HCT116 (cell line): ENCODE results near the gene JCAD. TPM values are rescaled to one million over a fixed set of nuclear protein-coding genes. Genes with fewer than 3 reads are reported as not detected.

Experiments
- ATAC-seq: fragments of 200-7000 bp; cut with Tn5 transposase; 2 replicates; pipeline ENCODE4 v1.9.1; 2020; ENCODE audit warnings: mild to moderate bottlenecking, moderate library complexity
- BruUV-seq: library from RNA; stranded (reverse); fragments of 400-500 nt; replicated peaks from 2 replicates; lab custom pipeline; 2021; lab: Mats Ljungman, UMichigan
- CTCF ChIA-PET: fragments of 300-600 bp; sonication (Branson Sonifier 250); formaldehyde crosslinking; loops from one replicate; lab custom pipeline; 2021; ENCODE audit warnings: antibody characterized with exemption; lab: Charles Lee
- POLR2A ChIA-PET: fragments of 300-600, 350-600 bp; sonication (Branson Sonifier 250); formaldehyde crosslinking; loops from one replicate; lab custom pipeline; 2021; ENCODE audit warnings: antibody characterized with exemption; lab: Charles Lee
- RAD21 ChIA-PET, 2 experiments: fragments of 300-600 bp; sonication (Branson Sonifier 250); formaldehyde crosslinking; loops; one replicate each; lab custom pipeline; 2023; ENCODE audit warnings: low total read pairs in 2 of 2; ENCODE audit not compliant: uncharacterized antibody in 2 of 2, unreplicated experiment in 2 of 2, low non-redundant PET in 1 of 2; lab: Charles Lee
- DNase-seq: peaks from one replicate; pipeline ENCODE4 v3.0.0-alpha.2; 2010; ENCODE audit warnings: low read depth, low spot score
- H2AFZ ChIP-seq: fragments of 200-600 bp; shearing (Covaris generic), sonication (generic); 2 replicates; pipeline ENCODE4 v1.6.1; 2017; ENCODE audit warnings: low read depth, mixed run types, mixed read lengths, antibody characterized with exemption, low read length; ENCODE audit not compliant: poor library complexity, severe bottlenecking
- H3K27ac ChIP-seq: 2 replicates; pipeline ENCODE4 v1.5.1; 2012; ENCODE audit warnings: low read depth, low read length
- H3K27me3 ChIP-seq: fragments of 200-600 bp; sonication (generic); 2 replicates; pipeline ENCODE4 v1.6.1; 2016; ENCODE audit warnings: mixed run types, low read length, mixed read lengths; ENCODE audit not compliant: insufficient read depth
- H3K36me3 ChIP-seq, 2 experiments: fragments of 200-500 bp in 1 of 2; fragments of 200-600 bp in 1 of 2; sonication (Bioruptor generic) in 1 of 2; sonication (generic) in 1 of 2; 2 replicates each; pipeline versions ENCODE4 v1.5.1 to v1.6.1; 2014 to 2016; ENCODE audit warnings: low read length in 2 of 2, inconsistent platforms in 1 of 2, mixed read lengths in 1 of 2, mixed run types in 1 of 2; ENCODE audit not compliant: insufficient read depth in 2 of 2, control insufficient read depth in 1 of 2
- H3K4me1 ChIP-seq, 2 experiments: fragments of 200-600 bp in 1 of 2; sonication (generic) in 1 of 2; 2 replicates each; pipeline versions ENCODE4 v1.5.1 to v1.6.1; 2012 to 2017; ENCODE audit warnings: low read length in 2 of 2, inconsistent platforms in 1 of 2, mild to moderate bottlenecking in 1 of 2, mixed read lengths in 1 of 2, mixed run types in 1 of 2, moderate library complexity in 1 of 2; ENCODE audit not compliant: insufficient read depth in 2 of 2, control insufficient read depth in 1 of 2
- H3K4me2 ChIP-seq: fragments of 200-600 bp; sonication (generic); 2 replicates; pipeline ENCODE4 v1.6.1; 2017; ENCODE audit warnings: mixed run types, low read length, mixed read lengths
- H3K4me3 ChIP-seq, 2 experiments: fragments of 200-600 bp in 1 of 2; sonication (generic) in 1 of 2; replicated peaks in 1 of 2; 2 replicates each; pipeline ENCODE4 v1.5.1; 2011 to 2016; ENCODE audit warnings: low read length in 2 of 2, control low read depth in 1 of 2, low read depth in 1 of 2, mild to moderate bottlenecking in 1 of 2, mixed read lengths in 1 of 2, mixed run types in 1 of 2
- H3K79me2 ChIP-seq: fragments of 200-600 bp; sonication (generic); 2 replicates; pipeline ENCODE4 v1.6.1; 2017; ENCODE audit warnings: mild to moderate bottlenecking, mixed run types, low read length, moderate library complexity, mixed read lengths; ENCODE audit not compliant: insufficient read depth
- H3K9ac ChIP-seq: fragments of 200-600 bp; sonication (generic); 2 replicates; pipeline ENCODE4 v1.6.1; 2016; ENCODE audit warnings: low read length, mixed read lengths
- H3K9me2 ChIP-seq: fragments of 200-600 bp; sonication (generic), shearing (Covaris generic); 2 replicates; pipeline ENCODE4 v1.6.1; 2017; ENCODE audit warnings: mixed run types, mild to moderate bottlenecking, moderate library complexity; ENCODE audit not compliant: insufficient read depth
- H3K9me3 ChIP-seq, 2 experiments: fragments of 200-500 bp in 1 of 2; fragments of 200-600 bp in 1 of 2; sonication (Bioruptor generic) in 1 of 2; sonication (generic) in 1 of 2; 2 replicates each; pipeline ENCODE4 v1.6.1; 2014 to 2017; ENCODE audit warnings: low read length in 2 of 2, mixed read lengths in 2 of 2, inconsistent platforms in 1 of 2, low read depth in 1 of 2, mild to moderate bottlenecking in 1 of 2, mixed run types in 1 of 2, moderate library complexity in 1 of 2; ENCODE audit not compliant: control insufficient read depth in 1 of 2, insufficient read depth in 1 of 2
- H4K20me1 ChIP-seq: fragments of 200-600 bp; sonication (generic), shearing (Covaris generic); 2 replicates; pipeline ENCODE4 v1.6.1; 2017; ENCODE audit warnings: mixed run types, mild to moderate bottlenecking, moderate library complexity; ENCODE audit not compliant: insufficient read depth
- CBX3 ChIP-seq: IDR thresholded peaks from 2 replicates; pipeline ENCODE4 v1.6.1; 2012; ENCODE audit warnings: low read depth
- EGR1 ChIP-seq: IDR thresholded peaks from 2 replicates; pipeline ENCODE4 v1.6.1; 2012; ENCODE audit warnings: low read depth
- ELF1 ChIP-seq: IDR thresholded peaks from 2 replicates; pipeline ENCODE4 v1.6.1; 2012; ENCODE audit warnings: low read depth, borderline replicate concordance
- EZH2 ChIP-seq: fragments of 200-600 bp; sonication (generic); IDR thresholded peaks from 2 replicates; pipeline ENCODE4 v1.6.1; 2017; ENCODE audit warnings: antibody characterized with exemption, mixed run types
- EZH2phosphoT487 ChIP-seq: fragments of 200-600 bp; IDR thresholded peaks from 2 replicates; pipeline ENCODE4 v1.6.1; 2018; ENCODE audit warnings: antibody characterized with exemption, borderline replicate concordance
- FOSL1 ChIP-seq: IDR thresholded peaks from 2 replicates; pipeline ENCODE4 v1.6.1; 2012; ENCODE audit warnings: low read depth
- JUND ChIP-seq: IDR thresholded peaks from 2 replicates; pipeline ENCODE4 v1.6.1; 2012
- POLR2AphosphoS5 ChIP-seq: IDR thresholded peaks from 2 replicates; pipeline ENCODE4 v1.6.1; 2011; ENCODE audit warnings: mild to moderate bottlenecking, low read depth, low read length, moderate library complexity
- REST ChIP-seq: IDR thresholded peaks from 2 replicates; pipeline ENCODE4 v1.6.1; 2012; ENCODE audit warnings: low read depth
- SIN3A ChIP-seq: IDR thresholded peaks from 2 replicates; pipeline ENCODE4 v1.6.1; 2012; ENCODE audit warnings: low read depth
- ZFX ChIP-seq: fragments of 450-650 bp; IDR thresholded peaks from 2 replicates; pipeline ENCODE4 v1.6.1; 2017
- intact Hi-C: fragments of 100-400 bp; cut with micrococcal nuclease; formaldehyde crosslinking; loops from 2 replicates; pipeline ENCODE4 v1.10.0; 2022
- total RNA-seq: library from RNA; stranded (reverse); gene quantifications from one replicate; pipeline ENCODE4 v1.2.1, GENCODE V29; 2021; ENCODE audit not compliant: unreplicated experiment

Gene JCAD
- total RNA-seq, 1 experiment from 2014 or later: 17.5 TPM

- H3K27ac ChIP-seq: no peak overlapping the region
- H3K4me2 ChIP-seq: peak overlapping the region; percentile 47
- POLR2A ChIA-PET: no interaction called here
- no peaks in the 10 kb centered on the region for H3K9me3 ChIP-seq
- CTCF ChIA-PET: no interaction called here
- no TSS peak for BruUV-seq
- no peak for DNase-seq
- peaks cover 0 to 29% of the 10 kb centered on the region in 2 experiments; a peak in 2 of 4 replicates for H3K4me1 ChIP-seq
- intact Hi-C loops: no loop called here
- H4K20me1 ChIP-seq: no peaks in the 10 kb centered on the region
- H3K79me2 ChIP-seq: no peaks in the 10 kb centered on the region
- no peaks in the 10 kb centered on the region for H3K9me2 ChIP-seq
- H3K4me3 ChIP-seq: no peak overlapping the region
- H3K9ac ChIP-seq: no peak overlapping the region
- no peaks in the 10 kb centered on the region for H3K36me3 ChIP-seq
- RAD21 ChIA-PET: no interaction called here
- ATAC-seq: no peak
- peak overlapping the region; percentile 96 for H2AFZ ChIP-seq
- H3K27me3 ChIP-seq: no peaks in the 10 kb centered on the region
- TF ChIP-seq ZFX: no peak
- TF ChIP-seq JUND: no peak
- TF ChIP-seq FOSL1: 0 out of 2 replicates have a peak, but pooled peaks have one; percentile 16
- no peak for TF ChIP-seq CBX3
- no peak; the same call in 1 of the 2 replicates for TF ChIP-seq ELF1
These were observed 39.2 kb upstream of the JCAD start for GRCh38 chr10:30098629-30099028.

GRCh38 chr10:30096564-30096963 is 37.2 kb upstream of the JCAD start:
- RAD21 ChIA-PET: no interaction called here
- Histone ChIP-seq H3K9me2 (no peaks in the 10 kb centered on the region), H3K4me3 (no peak overlapping the region), H3K27ac (no peak overlapping the region), H3K27me3 (no peaks in the 10 kb centered on the region), H3K9me3 (no peaks in the 10 kb centered on the region), H3K4me2 (no peak overlapping the region), H4K20me1 (no peaks in the 10 kb centered on the region), H3K9ac (no peak overlapping the region), H3K79me2 (no peaks in the 10 kb centered on the region), H3K36me3 (no peaks in the 10 kb centered on the region), H3K4me1 (peaks cover 3 to 41% of the 10 kb centered on the region in 2 experiments; a peak in 3 of 4 replicates), H2AFZ (no peak overlapping the region)
- DNase-seq (no peak), ATAC-seq (no peak)
- POLR2A ChIA-PET: no interaction called here
- CTCF ChIA-PET: no interaction called here
- no peak for TF ChIP-seq POLR2AphosphoS5
- TF ChIP-seq SIN3A: no peak
- no peak for TF ChIP-seq REST
- TF ChIP-seq EGR1: no peak
- TF ChIP-seq EZH2: no peak
- TF ChIP-seq FOSL1: no peak
- TF ChIP-seq ELF1: no peak
- no peak for TF ChIP-seq JUND
- TF ChIP-seq EZH2phosphoT487: no peak
- no TSS peak for BruUV-seq
- intact Hi-C loops: no loop called here
